Retina (tissue), 1 donor: ENCODE measurements around the gene MOB3B.

Experiments
- DNase-seq: peaks from one replicate; pipeline ENCODE4 v3.0.0-alpha.2; 2016

Gene MOB3B

DNA sequence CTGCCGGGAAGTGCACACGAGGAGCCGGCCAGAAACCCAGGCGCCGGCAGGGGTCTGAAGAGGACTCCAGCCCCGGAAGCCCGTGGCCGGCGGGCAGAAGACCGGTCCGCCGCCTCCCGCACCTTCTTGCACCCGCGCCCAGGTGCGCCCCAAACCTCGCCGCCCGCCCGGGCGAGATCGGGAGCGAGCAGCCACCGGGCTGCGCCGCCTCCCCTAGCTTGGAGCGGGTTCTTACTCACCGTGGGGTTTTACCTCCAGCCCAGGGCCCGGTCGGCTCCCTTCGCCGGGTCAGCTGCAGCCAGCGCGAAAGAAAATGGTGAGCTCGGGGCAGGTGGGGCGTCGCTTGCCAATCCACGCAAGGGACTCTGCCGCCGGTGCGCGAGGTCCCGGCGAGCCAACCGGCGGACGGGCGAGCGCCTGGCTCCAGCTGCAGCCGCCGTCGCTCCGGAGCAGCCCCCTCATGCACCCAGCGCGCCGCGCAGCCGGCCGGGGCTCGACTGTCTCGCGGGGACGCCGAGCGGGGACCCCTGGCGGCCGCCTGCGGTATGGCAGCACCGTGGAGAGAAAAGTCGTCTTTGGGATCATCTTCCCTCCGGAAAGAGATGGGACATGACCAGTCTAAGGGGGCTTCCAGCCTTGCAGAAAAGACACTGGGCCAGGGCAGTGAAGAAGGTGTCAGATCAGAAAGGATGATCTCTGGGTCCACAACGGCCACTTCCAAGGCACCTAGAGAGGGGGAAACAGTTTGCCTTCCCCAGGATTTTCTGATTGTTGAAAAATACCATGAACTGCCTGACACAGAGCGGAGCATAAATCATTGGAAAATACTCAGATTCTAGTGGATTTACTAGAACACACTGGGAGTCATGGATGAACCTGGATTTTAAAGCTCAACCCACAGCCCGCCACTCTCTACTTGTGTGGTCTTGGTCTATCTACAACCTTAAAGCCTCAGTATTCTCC is at the start of gene MOB3B:
Gene MOB3B (minus strand): TSS at position 499 of the 963 bp plus-strand sequence. CDS start 74,264 bp downstream, outside the sequence.
- DNase-seq: peak; percentile 94

DNA sequence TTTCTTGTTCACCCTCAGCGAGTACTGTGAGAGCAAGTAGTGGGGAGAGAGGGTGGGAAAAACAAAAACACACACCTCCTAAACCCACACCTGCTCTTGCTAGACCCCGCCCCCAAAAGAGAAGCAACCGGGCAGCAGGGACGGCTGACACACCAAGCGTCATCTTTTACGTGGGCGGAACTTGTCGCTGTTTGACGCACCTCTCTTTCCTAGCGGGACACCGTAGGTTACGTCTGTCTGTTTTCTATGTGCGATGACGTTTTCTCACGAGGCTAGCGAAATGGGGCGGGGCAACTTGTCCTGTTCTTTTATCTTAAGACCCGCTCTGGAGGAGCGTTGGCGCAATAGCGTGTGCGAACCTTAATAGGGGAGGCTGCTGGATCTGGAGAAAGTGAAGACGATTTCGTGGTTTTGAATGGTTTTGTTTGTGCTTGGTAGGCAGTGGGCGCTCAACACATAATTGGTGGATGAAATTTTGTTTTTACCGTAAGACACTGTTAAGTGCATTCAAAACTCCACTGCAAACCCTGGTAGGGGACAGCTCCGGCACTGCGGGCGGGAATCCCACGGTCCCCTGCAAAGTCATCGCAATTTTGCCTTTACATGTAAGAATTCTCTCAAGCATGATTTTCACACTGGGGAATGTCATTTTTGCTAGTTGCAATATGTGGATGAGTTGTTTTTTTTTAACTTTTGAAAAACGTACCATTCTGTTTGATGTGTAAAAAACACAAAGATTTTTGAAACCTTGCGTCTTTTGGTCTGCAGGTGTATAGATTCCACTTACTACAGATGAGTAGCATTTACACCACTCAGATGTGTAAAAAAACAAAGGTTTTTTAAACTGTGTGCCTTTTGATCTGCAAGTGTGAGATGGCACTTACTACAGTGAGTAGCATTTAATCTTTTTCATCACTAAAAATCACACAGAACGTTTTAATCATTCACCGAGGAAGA is 44.3 kb upstream of the MOB3B start:
- DNase-seq: peak; percentile 96

DNA sequence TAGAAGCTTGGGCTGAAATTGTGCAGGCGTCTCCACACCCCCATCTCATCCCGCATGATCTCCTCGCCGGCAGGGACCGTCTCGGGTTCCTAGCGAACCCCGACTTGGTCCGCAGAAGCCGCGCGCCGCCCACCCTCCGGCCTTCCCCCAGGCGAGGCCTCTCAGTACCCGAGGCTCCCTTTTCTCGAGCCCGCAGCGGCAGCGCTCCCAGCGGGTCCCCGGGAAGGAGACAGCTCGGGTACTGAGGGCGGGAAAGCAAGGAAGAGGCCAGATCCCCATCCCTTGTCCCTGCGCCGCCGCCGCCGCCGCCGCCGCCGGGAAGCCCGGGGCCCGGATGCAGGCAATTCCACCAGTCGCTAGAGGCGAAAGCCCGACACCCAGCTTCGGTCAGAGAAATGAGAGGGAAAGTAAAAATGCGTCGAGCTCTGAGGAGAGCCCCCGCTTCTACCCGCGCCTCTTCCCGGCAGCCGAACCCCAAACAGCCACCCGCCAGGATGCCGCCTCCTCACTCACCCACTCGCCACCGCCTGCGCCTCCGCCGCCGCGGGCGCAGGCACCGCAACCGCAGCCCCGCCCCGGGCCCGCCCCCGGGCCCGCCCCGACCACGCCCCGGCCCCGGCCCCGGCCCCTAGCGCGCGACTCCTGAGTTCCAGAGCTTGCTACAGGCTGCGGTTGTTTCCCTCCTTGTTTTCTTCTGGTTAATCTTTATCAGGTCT is 43.5 kb upstream of the MOB3B start, which contains the start of gene C9orf72:
Gene C9orf72 (minus strand): TSS at position 564 of the 716 bp plus-strand sequence. CDS start 6,361 bp downstream, outside the sequence.
- peak; percentile 95 for DNase-seq

DNA sequence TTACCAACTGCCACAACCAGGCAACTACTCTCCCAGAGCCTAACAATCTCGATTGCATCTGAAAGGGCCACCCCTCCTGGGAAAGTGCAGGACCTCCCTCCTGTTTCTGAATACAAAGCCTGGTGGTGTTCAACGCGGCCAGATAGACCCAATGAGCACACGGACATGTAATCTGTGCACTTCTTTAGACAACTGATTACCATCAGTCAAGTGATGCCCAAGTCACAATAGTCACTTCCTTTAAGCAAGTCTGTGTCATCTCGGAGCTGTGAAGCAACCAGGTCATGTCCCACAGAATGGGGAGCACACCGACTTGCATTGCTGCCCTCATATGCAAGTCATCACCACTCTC is 42.9 kb upstream of the MOB3B start:
- DNase-seq: no peak

DNA sequence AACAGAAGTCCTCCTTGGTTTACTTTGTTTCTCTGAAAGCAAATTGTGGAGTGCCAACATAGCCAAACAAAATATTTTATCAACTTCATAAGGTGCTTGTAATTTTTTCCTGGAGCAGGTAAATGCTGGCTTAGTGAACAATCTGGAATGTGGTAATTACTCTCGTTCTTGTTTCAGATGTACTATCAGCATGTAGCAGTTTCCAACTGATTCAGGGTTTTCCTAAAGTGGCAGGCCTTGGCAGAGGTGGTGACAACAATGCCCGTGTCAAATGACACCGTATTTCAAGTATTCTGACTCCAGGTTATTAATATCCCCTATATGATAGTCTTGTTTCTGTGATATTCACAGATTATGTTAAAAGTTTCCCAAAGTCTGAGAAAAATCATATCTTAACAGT is 42.4 kb upstream of the MOB3B start:
- no peak for DNase-seq

DNA sequence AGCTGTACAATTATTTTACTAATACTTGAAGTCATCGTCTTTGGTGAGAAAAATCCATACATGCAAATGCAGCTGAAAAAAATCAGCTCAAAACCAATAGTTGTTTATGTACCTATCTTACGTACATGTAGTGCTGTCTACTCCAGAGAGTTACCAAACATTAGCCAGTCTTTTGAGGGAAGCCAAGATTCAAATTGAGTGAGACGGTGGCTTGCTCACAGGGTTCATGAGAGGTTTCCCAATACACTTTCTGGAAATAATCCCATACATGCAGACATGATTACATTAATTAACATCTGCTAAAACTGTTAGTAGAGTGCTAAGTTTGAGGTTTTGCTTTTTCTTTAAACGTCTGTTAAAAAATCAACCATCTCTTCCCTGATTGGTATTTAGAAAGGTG is 41.4 kb upstream of the MOB3B start:
- no peak for DNase-seq

DNA sequence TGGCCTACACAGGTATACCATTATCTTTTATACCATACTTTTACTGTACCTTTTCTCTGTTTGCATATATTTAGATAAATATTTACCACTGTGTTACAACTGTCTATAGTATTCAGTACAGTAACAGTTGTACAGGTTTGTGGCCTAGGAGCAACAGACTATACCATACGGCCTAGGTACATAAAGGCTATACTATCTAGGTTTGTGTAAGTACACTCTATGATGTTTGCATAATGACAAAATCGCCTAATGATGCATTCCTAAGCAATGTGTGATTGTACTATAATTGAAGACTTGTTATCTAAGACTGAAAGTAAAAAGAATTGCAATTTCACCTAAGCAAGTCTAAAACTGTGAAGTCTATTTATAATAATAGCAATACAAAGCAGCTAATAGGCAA is 39.8 kb upstream of the MOB3B start:
- DNase-seq: no peak

DNA sequence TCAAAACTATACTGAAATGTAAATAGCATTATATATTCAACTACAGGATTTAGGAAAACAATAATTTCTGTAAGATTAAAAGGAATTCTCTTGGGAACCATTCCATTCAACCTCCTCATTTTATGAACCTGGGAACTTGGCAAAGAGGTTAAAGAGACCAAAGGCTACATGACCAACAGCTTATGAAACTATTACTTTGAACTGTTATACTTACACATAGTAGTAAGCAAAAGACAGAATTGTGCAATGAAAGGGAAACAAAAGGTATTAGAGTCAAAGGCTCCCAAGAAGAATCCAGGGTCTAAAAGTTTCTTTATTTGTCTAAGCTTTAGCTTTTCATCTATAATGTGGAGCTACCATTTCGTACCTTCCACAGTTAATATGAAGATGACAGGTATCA is 36.5 kb upstream of the MOB3B start:
- no peak for DNase-seq

DNA sequence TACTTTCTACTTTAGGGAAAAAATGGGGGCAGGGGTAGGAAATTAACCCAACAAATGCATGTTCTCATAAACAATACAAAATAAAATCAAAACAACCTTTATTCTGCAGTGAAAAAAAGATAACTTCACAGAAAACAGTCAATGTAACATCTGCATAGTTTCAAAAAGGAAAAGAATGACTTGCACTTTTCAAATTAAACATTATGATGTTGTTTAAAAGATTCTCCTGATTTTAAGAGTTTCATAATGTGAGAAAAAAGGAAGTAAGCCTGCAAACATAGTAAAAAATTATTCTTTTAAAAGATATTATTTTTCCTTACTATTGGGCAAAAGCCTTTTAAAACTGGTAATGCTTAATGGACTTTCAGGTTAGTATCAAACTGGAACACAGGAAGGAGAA is 36.1 kb upstream of the MOB3B start:
- DNase-seq: no peak

DNA sequence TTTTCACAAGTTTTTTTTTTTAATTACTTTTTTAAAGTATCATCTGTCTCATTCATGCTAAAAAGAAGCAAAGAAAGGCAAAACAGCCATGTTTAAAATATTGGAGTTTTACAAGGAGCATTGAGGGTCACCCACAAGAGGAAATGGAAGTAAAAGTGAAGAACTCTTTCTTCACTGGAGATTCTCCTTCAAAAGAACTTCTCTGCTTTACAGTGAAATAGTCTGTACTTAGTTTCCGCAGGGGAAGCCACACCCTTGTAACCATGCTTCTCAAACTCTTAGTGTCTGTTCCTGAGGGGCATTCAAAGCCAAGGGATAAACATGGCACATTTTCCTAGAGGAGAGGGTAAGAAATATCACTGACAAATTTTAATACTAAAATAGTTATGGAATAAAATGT is 35.1 kb upstream of the MOB3B start:
- DNase-seq: no peak

DNA sequence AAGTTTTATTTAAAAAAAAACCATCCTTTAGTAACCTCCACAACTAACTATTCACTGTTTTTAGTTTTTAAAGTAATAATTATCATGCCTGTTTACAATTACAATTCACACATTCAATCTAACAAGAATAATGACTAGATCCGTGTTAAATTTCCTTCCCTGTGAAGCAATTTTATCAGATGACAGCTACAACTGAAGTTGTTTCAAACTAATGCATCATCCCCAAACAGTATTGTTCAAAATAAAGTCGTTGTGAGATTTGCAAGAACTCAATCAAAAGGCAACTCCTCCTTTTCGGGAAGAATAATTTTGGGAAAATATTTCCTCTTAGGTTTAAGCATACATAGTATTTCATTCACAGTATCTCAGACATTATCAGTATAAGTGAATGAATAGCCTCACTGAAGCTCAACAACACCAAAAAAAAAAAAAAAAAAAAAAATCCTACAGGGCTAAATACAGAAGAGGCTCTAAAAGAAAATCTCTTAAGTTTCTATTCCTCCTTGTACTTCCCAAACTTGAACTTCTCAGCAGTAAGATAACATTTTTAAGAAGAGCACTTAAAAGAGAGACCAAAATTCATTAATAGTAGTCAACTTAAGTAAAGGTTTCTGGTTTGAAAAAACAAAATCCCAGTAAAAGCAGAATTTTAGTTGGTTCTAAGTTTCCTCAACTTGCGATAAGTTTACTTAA is 34.3 kb upstream of the MOB3B start:
- no peak for DNase-seq

DNA sequence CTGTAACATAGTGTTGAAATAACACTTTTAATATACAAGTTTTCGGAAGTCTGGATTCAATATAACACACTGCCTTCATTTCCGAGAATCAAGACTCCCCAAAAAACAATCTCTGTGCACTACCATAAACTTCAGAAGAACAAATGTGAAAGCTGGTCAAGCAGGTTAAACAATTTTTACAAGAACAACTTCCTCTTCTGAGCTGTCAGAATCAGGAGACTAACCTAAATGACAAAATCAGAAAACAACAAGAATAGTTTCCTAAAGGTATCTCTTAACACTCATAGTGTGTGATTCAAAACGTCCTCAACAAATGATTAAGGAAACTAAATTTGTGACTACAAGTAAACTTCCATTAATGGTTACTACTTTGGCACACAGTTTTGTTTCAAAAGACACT is 32.1 kb upstream of the MOB3B start:
- DNase-seq: no peak

DNA sequence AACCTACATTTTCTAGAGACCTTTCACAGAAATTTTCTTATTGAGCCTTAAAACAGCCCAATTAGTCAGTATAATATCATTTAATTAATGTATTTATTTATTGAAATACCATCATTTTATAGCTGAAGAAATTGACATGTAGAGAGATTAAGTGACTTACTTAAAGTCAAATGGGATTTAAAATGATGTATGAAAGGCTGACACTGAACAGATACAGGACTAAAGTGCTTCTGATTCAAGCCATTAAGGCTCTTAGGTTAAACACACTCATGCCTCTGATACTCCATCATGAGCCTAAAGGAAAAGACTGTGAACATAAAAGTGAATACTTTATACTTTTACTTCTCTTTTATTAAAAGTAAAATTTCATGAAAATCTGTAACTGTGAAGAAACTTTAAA is 30.8 kb upstream of the MOB3B start:
- no peak for DNase-seq

DNA sequence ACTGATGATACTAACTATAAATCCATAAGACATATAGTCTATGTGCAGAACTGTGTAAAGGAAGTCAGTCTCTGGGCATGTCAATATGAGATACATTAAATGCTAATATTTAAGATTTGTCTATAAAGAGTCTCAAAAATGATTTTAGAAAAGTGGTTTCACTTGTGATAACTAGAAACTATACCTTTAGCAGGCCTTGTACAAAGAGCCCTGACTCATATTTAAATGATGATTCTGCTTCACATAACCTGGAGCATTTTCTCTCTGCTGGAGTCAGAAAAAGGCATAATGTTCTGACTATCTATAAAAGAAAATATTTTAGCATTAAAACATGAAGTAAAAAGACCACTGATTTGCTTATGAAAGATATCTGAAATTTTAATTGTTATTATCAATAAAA is 28.7 kb upstream of the MOB3B start:
- DNase-seq: no peak

DNA sequence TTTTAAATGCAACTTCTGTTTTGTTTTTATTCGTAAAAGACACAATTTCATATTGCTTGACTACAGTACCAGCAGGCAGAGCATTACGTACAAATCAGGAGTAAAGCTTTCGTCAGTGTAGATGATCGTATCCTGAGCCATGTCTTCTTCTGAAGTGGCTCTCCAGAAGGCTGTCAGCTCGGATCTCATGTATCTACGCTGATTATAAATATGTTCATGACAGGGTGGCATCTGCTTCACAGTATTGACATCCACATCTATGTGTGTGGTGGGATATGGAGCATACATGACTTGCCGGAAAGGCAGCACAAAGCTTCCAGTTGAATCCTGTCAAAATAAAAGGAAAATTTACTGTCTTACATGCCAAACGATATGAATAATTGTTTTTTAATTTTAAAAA is 26.9 kb upstream of the MOB3B start:
- DNase-seq: no peak

DNA sequence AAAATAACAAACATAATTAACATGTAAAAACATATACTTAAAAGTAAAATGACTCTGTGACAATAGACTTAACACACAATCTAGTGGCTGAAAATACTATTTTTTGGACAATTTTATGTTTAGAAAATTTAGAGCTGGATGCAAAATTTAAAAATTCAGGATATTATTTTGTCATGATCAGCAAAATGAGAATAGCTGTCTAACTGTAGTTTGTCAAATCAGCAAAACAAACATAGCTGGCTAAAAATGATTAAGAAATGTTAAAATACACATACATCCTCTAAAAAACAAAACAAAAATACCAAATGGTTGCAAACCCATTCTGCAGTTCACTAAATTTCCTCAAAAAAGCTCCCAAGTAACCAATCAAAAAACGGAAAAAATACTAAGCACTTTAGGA is 25.1 kb upstream of the MOB3B start:
- no peak for DNase-seq

DNA sequence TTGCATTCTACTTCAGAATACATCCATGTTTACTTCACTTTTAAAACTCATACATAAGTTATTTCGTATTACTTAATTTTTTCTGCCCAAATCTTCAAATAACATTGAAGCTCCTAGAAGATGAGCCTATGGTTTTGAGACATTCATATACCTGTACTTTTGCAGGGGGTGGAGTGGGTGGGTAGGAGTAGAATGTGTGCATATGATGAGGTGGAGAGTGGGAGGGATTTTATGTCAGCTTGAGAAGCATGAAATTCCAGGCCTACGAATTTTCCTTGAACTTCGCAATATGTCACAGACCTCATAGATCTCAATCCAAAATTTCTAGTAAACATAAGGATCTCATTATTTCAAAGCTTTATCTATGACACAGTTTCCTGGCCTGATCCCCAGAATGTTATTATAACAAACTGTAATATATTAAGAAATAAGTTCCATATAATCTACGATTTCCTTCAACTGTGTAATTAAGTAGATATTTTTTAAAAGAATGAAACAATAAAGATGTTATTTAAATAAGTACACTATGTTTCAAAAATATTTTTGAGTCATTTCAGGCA is 19.7 kb upstream of the MOB3B start:
- no peak for DNase-seq

DNA sequence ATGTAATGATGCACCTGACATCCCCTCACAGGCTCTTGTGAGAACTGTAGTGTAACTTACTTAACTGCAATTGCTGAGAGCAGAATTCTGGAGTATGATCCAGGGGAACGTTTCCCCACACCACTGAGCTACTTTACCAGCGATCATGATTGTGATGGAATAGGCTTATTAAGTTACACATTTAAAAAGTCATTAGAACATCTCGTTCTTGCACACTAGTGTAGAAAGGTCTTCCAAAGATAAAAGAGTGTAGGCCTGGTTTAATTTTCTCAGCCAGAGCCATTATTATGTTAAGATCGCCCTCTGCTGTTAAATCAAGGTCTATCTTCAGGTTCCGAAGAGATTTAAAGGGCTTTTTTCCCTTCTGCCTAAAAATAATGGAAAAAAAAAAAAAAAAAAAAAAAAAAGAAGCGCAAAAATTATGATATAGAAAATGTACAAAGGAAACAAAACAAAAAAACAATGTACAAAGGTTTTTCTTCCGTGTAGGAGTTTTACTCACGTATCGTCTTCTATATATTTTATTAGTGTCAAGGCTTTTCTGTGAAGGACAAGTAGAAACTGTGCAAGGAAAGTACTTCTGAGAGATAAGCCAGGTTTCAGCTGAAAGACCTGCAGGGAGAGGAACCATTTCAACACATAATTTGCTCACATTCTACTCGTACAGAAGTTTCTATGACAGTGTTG is 18.6 kb upstream of the MOB3B start:
- DNase-seq: peak; percentile 61

DNA sequence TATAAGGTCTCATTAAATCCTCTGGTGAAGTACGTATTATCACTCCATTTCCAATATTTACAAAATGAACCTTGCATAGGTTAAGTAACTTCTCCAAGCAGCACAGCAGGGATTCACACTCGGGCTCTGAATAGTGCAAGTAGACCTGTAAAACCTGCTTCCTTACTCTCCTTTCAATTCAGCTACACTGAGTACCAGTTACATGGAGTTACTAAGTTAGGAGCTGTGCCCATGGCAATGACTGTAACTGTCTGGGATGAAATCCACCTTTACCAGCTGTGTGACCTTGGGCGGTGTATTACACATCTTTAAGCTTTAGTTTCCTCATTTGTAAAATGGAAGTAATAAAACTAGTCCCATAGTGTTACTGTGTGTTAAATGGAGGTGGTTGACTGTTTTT is 15.9 kb upstream of the MOB3B start:
- DNase-seq: no peak

DNA sequence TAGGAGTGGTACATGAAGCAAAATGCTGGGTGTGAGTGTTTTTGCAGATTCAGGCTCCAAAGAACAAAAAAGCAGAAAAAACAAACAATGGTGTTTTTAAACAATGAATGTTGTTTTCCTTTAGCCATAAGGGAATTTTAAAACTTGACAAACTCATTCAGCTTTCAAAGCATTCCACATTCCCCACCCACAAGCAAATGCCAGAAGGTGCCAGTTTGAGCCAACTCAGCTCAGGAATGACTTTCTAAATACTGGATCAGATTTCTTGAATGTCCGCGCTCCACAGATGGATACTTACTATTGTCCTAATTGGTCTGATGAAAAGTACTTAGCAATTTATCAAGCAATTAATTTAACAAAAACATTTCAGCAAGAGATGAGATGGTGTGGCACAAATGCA is 12.9 kb upstream of the MOB3B start:
- DNase-seq: no peak

DNA sequence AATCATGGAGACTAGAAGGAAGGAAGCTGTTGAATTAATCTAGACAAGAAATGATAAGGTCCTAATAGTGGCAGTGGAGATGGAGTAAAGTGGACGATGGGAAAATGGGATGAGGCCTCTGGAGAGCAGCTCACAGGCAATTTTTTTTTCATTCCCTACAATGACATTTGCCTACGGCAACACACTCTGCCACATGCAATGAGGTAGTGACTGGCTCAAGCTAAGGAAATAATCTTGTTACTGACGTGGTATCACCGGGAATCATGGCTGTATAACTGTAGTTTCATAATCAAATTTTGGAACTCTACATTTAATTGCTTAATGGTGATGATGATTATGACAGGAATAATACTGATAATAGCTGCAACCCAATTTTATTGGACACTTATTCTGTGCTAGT is 12.1 kb upstream of the MOB3B start:
- DNase-seq: no peak
